ENCODE data around the gene WWTR1. TPM values are rescaled to one million over a fixed set of nuclear protein-coding genes. Genes with fewer than 3 reads are reported as not detected.

The WWTR1 gene
- total and polyA plus RNA-seq, 4 donors: 4.5 to 11.8 (median 9.0) TPM

DNA sequence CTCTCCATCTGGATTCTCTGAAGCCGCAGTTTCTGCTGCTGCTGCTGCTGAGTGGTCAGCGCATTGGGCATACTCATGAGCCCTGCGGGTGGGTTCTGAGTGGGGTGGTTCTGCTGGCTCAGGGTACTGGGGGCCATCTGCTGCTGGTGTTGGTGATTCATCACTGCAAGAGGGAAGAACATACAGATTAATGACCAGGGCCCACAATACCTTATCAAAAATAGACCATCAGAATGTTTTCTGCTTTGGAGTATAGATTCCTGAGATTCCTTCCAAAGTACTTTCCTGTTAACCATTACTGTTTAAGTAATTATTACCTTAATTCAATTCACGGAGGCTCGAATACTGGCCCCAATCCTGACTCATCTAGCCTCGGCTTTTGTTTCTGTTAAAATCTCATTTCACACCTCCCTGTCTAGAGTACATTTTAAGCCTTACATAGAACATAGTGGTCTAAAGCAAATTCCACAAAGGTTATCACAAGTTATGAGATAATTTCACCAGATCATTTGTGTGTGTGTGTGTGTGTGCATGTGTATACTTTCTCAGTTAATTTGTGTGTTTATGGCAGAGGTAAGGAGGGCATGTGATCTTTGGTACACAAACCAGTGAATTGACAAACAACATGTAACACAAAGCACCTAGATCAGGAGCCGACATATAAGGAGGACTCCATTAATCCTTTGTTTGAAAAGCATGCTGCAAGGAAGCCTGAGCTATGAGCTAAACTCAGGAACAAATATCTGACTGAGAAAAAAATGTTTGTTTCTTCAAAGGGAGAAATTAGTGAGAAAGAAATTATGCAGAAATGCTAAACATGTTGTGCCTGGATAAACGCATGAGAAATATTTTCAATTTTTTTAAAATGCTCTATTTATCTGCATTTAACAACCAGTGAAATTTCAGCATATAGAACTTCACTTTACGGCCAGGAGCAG is 115.2 kb downstream of the WWTR1 start:
- H3K4me3 ChIP-seq (ENCODE audit: low read depth in 1 of 3, low read length in 3 of 3): no peak overlapping the region
- peaks cover 0 to 14% (median 3%) of the 10 kb centered on the region in 4 donors for H3K4me1 ChIP-seq (ENCODE audit: control insufficient read depth in 4 of 4, insufficient read depth in 4 of 4, low read length in 3 of 4)
- TF ChIP-seq TAF1 (conservative IDR thresholded peaks at IDR 0.05) (no peak), HNF4A (conservative IDR thresholded peaks at IDR 0.05) (no peak), JUND (IDR thresholded peaks at IDR 0.05) (no peak), YY1 (IDR thresholded peaks at IDR 0.05) (no peak), RXRA (IDR thresholded peaks at IDR 0.05) (no peak), EGR1 (IDR thresholded peaks at IDR 0.05; ENCODE audit: low read depth in 2 of 2) (no peak), NR2F2 (IDR thresholded peaks at IDR 0.05) (no peak), GABPA (IDR thresholded peaks at IDR 0.05 in 1 of 2, conservative IDR thresholded peaks at IDR 0.05 in 1 of 2) (no peak), FOXA1 (IDR thresholded peaks at IDR 0.05) (no peak), RAD21 (IDR thresholded peaks at IDR 0.05) (no peak), SP1 (IDR thresholded peaks at IDR 0.05) (no peak), FOXA2 (IDR thresholded peaks at IDR 0.05) (no peak), REST (IDR thresholded peaks at IDR 0.05) (no peak), CTCF (IDR thresholded peaks at IDR 0.05; ENCODE audit: low read depth, low read length, missing input control) (no peak), ZBTB33 (IDR thresholded peaks at IDR 0.05) (no peak), HNF4G (IDR thresholded peaks at IDR 0.05) (no peak), ATF3 (IDR thresholded peaks at IDR 0.05) (no peak)
- TF ChIP-seq, protein P1, sequence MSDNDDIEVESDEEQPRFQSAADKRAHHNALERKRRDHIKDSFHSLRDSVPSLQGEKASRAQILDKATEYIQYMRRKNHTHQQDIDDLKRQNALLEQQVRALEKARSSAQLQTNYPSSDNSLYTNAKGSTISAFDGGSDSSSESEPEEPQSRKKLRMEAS (IDR thresholded peaks at IDR 0.05): no peak
- H3K27me3 ChIP-seq (ENCODE audit: control insufficient read depth in 4 of 4, insufficient read depth in 4 of 4, low read length in 3 of 4): no peaks in the 10 kb centered on the region
- 83% methylated on average over 9 of the region's 9 CpGs for WGBS
- H3K27ac ChIP-seq (ENCODE audit: low read depth in 1 of 2, low read length in 2 of 2): peak overlapping the region in 1 of 2 donors; percentile 45
- peaks cover 0 to 2% (median 2%) of the 10 kb centered on the region in 4 donors for H3K36me3 ChIP-seq (ENCODE audit: control insufficient read depth in 4 of 4, insufficient read depth in 3 of 4, low read depth in 1 of 4, low read length in 3 of 4)
- no peak for DNase-seq (ENCODE audit: low spot score)
- no peak overlapping the region for H3K9ac ChIP-seq (ENCODE audit: low read depth in 1 of 2, low read length in 2 of 2)
- H3K9me3 ChIP-seq (ENCODE audit: control insufficient read depth in 4 of 4, low read length in 3 of 4): no peaks in the 10 kb centered on the region

Measured in liver (tissue), 9 donors.